Measurements from ENCODE around the gene LAMA1.
"Not testable (repeated sequence)": the region's sequence is repeated elsewhere in the genome, so short reads cannot be mapped to it uniquely, and the experiment has no call there.

LAMA1 gene

GRCh38 chr18:6948281-6949055 is 169.1 kb downstream of the LAMA1 start:
- no peak for DNase-seq (ENCODE audit: low read depth in 2 of 2)

DNA sequence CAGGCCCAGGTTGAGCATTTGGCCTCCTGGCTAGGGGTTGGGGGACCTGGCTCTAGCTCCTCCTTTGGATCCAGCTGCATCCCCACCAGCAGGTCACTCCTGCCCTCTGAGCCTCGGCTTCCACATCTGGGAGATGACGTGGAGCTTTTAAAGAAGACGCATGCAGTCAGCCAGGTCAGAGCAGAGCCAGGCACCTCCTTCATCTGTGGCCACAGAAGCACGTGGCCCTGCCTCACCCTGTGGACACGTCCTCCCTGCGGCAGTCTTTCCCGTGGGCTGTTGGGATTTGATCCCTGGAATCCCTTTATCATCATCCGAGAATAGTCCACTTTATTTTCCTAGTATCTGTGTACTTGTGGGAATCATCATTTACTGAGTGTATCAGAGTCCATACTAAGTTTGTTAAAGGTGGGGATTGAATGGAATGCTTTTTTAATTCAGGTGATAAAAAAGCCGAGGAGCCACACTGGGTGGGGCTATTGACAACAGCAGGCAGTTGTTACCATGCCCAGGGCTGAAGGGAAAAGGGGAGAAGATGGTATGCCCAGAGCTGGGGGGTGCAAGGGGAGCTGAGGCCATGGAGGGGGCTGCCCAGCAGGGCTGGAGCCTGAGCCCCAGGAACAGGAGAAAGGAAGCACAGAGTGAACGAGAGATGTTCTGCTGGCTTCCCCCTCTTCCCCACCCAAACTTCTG is 170.1 kb downstream of the LAMA1 start:
- no peak for DNase-seq (ENCODE audit: low read depth in 2 of 2)

DNA sequence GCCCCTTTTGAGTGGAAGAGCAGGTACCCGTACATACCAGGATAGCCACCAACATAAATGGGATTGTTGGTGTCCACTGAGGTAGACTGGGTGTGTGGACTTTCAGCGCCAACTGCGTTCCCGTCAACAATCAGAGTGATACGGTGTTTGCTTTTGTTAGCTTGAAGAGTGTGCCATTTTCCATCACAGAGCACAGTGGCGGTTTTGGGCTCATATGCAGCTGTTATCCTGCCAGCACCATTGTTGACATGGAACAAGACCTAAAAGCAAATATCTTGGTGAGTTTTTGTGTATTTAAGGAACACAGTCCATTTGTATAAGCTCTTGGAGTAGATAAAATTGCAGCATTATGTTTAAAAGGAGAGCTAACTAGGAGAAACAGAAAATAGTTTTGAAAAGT is 174.5 kb downstream of the LAMA1 start:
- no peak for DNase-seq (ENCODE audit: low read depth in 2 of 2)

- no peak for DNase-seq (ENCODE audit: low read depth in 2 of 2)
Measured at GRCh38 chr18:6942742-6943141, 174.9 kb downstream of the LAMA1 start.

GRCh38 chr18:6941996-6942395 is 175.6 kb downstream of the LAMA1 start:
- no peak for DNase-seq (ENCODE audit: low read depth in 2 of 2)

GRCh38 chr18:6940451-6940850 is 177.1 kb downstream of the LAMA1 start:
- DNase-seq (ENCODE audit: low read depth in 2 of 2): no peak

DNA sequence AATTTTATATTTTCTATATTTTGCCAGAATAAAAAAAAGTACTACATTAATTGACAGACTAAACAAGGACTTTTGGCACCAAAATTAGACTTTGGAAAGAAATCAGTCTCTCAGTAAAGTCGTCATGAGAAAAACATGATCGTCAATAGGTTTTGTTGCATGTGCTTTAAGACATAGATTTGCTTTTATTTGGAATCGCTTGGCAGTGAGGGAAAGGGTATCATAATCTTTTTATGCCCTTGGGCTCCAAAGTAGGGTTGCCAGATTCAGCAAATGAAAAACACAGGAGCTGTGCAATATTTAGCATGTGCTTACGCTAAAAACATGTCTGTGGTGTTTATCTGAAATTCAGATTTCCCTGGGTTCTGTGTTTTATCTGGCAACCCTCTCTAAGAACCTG is 177.6 kb downstream of the LAMA1 start:
- no peak for DNase-seq (ENCODE audit: low read depth in 2 of 2)

DNA sequence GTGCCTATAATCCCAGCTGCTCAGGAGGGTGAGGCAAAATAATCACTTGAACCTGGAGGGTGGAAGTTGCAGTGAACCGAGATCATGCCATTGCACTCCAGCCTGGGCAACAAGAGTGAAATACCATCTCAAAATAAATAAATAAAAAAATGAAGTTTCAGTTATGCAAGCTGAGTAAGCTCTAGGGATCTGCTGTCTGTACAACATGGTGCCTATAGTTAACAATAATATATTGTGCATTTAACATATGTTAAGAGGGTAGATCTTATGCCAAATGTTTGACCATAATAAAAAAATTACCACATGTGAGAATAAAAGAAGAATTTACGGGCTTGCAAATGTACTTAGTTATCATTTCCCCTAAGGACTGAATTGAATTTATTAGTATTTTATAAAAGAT is 179.2 kb downstream of the LAMA1 start:
- not testable (repeated sequence) for DNase-seq (ENCODE audit: low read depth in 2 of 2)

DNA sequence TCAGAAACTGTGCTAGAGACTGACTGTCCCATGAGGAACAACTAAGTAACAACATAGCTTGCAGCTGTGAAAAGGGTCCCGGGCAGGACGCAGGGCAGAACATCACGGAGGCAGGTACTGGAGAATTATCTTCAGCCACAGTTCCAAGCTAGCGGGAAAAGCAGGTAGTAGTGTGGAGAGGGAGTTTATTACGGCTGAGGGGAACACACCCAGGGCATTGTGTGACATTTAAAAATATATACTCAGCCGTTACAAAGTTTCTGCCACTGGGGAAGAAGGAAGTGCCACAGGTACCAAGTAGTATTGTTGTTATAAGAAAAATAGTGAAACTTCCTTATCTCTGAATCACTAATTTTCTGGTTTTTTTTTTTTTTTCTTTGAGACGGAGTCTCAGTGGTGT is 179.6 kb downstream of the LAMA1 start:
- DNase-seq (ENCODE audit: low read depth in 2 of 2): no peak

DNA sequence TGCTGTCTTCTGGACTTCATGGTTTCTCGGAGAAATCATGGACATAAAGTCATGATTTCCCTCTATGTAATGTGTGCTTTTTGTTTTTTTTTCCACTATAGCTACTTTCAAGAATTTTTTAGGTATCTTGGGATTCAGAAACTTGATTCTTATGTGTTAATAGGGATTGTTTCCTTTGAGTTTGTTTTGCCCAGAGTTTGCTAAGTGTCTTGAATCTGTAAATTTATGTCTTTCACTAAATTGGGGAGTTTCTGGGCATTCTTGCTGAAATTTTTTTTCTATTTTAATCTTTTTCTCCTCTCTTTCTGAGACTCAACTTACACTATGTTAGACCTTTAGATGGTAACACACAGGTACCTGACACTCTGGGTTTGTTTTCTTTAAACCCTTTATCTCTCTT is 182.7 kb downstream of the LAMA1 start:
- no peak for DNase-seq (ENCODE audit: low read depth in 2 of 2)

DNA sequence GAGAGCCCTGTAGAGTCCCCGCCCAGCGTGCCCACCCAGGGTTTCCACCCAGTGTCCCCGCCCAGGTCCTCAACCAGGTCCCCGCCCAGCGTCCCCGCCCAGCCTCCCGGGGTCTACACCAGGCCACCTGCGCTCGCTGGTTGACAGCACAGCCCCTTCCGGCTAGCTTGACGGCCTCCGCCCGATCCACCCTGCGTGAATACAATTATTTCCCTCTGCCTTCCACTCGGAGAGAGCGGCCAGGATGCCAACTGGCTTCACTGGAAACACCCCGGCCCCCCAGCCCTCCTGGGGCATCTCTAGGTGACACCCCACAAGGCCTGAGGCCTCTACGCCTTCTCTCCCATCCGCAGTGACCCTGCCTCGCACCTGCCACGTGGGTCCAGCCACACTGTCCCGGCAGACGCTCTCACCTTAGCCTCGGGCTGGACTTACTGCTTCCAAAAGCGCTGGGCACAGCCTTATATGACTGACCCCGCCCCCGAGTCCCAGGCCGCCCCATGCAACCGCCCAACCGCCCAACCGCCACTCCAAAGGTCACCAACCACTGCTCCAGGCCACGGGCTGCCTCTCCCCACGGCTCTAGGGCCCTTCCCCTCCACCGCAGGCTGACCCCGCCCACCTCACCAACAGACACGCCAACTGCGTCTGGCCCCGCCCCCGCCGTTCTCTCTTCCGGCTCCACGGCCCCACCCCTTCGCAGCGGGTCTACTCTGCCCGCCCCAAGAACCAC is 188.1 kb downstream of the LAMA1 start:
- no peak for DNase-seq (ENCODE audit: low read depth in 2 of 2)

DNA sequence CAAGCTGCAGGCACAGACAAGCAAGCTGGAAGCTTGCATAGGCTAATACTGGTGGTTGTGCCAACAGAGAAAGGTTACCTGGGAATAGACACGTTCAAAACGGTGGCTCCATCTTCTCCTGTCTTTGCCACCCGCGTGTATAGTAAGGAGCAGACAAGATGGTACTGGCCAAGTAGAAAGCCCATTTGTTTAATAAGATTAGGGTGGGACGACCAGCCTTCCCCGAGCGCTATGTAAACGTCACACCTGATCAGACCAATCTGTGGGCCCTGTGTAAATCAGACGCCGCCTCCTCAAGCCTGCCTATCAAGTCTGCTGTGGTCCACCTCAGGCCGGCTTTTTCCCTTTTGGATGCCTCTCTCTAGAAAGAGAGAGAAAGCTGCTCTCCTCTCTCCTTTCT is 189.2 kb downstream of the LAMA1 start:
- no peak for DNase-seq (ENCODE audit: low read depth in 2 of 2)

- no peak for DNase-seq (ENCODE audit: low read depth in 2 of 2)
Measured at GRCh38 chr18:6927153-6927552, 190.4 kb downstream of the LAMA1 start.

DNA sequence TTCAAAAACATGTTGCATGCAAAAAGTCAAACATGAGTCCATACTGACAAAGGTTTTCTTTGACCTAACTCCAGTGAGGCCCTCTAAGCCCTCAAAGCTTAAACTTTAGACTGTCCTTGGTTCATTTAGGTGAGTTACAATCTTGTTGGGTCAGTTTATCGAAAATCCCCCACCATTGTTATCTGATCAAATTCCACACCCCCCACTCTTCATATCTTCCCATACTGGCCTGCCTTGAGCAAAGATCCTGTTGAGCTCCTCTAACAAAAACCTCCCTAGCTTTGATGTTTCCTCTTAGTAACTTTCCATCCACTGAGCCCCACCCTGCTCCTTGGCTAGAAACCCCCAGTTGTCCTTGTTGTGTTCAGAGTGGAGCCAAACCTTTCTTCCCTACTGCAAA is 194.4 kb downstream of the LAMA1 start:
- no peak for DNase-seq (ENCODE audit: low read depth in 2 of 2)

DNA sequence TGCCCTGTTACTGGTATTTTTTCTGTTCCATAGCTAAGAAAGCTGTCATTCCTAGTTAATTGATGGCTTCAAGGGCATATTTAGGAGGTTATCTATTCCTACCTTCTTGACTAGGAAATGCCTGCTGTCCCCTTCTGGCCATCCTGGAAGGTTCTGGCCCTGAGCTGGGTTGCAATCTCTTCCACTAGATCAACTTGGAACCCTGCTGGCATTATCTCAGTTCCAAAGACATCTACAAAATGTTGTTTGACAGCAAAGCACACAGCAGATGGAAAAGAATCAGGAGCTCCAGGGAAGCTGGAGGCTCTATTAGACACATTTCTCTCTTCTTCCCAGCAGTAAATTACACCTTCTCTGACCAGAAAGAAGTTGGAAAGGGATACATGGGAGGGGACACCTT is 196.0 kb downstream of the LAMA1 start:
- no peak for DNase-seq (ENCODE audit: low read depth in 2 of 2)

GRCh38 chr18:6920099-6920955 is 197.3 kb downstream of the LAMA1 start:
- DNase-seq (ENCODE audit: low read depth in 2 of 2): no peak

DNA sequence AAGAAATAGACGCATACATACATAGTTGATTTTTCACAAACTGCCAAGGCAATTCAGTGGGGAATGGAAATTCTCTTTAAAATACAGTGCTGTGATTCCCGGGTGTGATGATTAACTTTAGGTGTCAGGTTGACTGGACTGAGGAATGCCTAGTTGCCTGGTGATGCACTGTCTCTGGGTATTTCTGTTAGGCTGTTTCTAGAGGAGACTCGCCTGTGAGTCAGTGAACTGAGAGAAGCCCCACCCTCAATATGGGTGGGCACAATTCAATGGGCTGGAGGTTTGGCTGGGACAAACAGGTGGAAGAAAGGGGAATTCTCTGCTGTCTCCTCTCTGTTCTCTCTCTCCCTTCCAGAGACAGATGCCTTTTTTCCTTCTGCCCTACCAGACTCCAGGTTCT is 200.5 kb downstream of the LAMA1 start:
- DNase-seq (ENCODE audit: low read depth in 2 of 2): no peak

- no peak for DNase-seq (ENCODE audit: low read depth in 2 of 2)
Measured at GRCh38 chr18:6901286-6901926, 216.2 kb downstream of the LAMA1 start.

DNA sequence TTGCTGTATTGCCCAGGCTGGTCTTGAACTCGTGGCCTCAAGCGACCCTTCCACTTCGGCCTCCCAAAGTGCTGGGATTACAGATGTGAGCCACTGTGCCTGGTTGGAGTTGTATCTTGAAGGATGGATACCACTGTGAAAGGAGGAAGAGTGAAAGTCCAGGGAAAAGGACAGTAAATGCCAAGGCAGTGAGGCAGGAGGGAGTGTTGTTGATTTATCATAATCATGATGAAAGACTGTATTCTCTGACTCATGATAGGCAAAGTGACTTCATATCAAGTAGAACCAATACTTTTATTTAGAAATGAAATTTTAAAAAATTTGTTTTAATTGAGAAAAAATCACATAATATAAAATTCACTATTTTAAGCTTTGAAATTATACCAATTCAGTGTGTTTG is 225.8 kb downstream of the LAMA1 start:
- DNase-seq (ENCODE audit: low read depth in 2 of 2): no peak
